ENCODE results near the gene TBC1D2B. TPM values are rescaled to one million over a fixed set of nuclear protein-coding genes. Genes with fewer than 3 reads are reported as not detected.

The TBC1D2B gene
- total and polyA plus RNA-seq, 2 donors (not counting 3 experiments of a cell fraction or from before 2014, with no cell fraction given), result 30.8 to 46.1 TPM

GRCh38 chr15:77983708-77984445, 93.6 kb downstream of the TBC1D2B start:
- H3K9ac ChIP-seq (replicated peaks; ENCODE audit: extremely low read depth, insufficient read depth, low read length), result no peak overlapping the region
- TF ChIP-seq GATA2 (IDR thresholded peaks at IDR 0.05; ENCODE audit: insufficient read depth, insufficient read length, low read depth, low read length), result no peak
- no peak for TF ChIP-seq JUN (IDR thresholded peaks at IDR 0.05; ENCODE audit: borderline replicate concordance, insufficient read depth, insufficient read length, low read depth)
- TF ChIP-seq MAX (IDR thresholded peaks at IDR 0.05; ENCODE audit: insufficient read depth, insufficient read length), result no peak
- TF ChIP-seq EZH2 (IDR thresholded peaks at IDR 0.05; ENCODE audit: borderline replicate concordance, low read depth, low read length, severe bottlenecking), result no peak
- TF ChIP-seq POLR2AphosphoS5 (IDR thresholded peaks at IDR 0.05; ENCODE audit: insufficient read depth, low read depth, low read length), result no peak
- no peak for TF ChIP-seq FOS (IDR thresholded peaks at IDR 0.05; ENCODE audit: borderline replicate concordance, insufficient read depth, low read length)
- no peak for TF ChIP-seq MYC (IDR thresholded peaks at IDR 0.05; ENCODE audit: low read depth, low read length)
- TF ChIP-seq CTCF (IDR thresholded peaks at IDR 0.05; ENCODE audit: extremely low read depth in 1 of 2, insufficient read depth in 1 of 2, low read depth in 1 of 2, low read length in 2 of 2), result no peak
- TF ChIP-seq POLR2A (IDR thresholded peaks at IDR 0.05; ENCODE audit: low read depth, low read length), result no peak
- FAIRE-seq (no peak), DNase-seq (ENCODE audit: low read depth, low spot score) (no peak)
- intact Hi-C loops (cut with micrococcal nuclease) (no loop called here), dilution Hi-C loops (cut with MboI; ENCODE audit: extremely low pct_ligation_motif_present, low sequenced_read_pairs) (no loop called here)
- CTCF ChIA-PET, result interaction anchor here (0.7 to 3.1 kb wide), 2 partner anchors 10 to 124 kb away, joined by 3 to 11 read pairs; no protein-coding TSS in a partner anchor
- no peaks in the 10 kb centered on the region for H4K20me1 ChIP-seq (replicated peaks; ENCODE audit: control insufficient read depth, extremely low read depth, insufficient read depth, low read length)
- H3K27ac ChIP-seq (ENCODE audit: insufficient read depth, low read depth, low read length), result no peak overlapping the region
- H2AFZ ChIP-seq (ENCODE audit: low read depth, low read length), result no peak overlapping the region
- H3K27me3 ChIP-seq (ENCODE audit: control insufficient read depth in 2 of 2, insufficient read depth in 2 of 2, low read length in 2 of 2), result peaks cover 0 to 1% of the 10 kb centered on the region in 2 experiments
- no peaks in the 10 kb centered on the region for H3K9me3 ChIP-seq (replicated peaks; ENCODE audit: control insufficient read depth, insufficient read depth, low read length)
- H3K4me2 ChIP-seq (ENCODE audit: insufficient read depth, low read length), result no peak overlapping the region
- BruUV-seq (replicated peaks), result no TSS peak
- POLR2A ChIA-PET, result no interaction called here
- no peak overlapping the region for H3K4me3 ChIP-seq (replicated peaks in 1 of 3; ENCODE audit: insufficient read depth in 1 of 3, low read depth in 1 of 3, low read length in 3 of 3)
- no peaks in the 10 kb centered on the region for H3K4me1 ChIP-seq (ENCODE audit: control insufficient read depth, extremely low read depth, insufficient read depth, low read length)
- H3K36me3 ChIP-seq (ENCODE audit: control insufficient read depth in 2 of 2, extremely low read depth in 1 of 2, insufficient read depth in 2 of 2, low read length in 2 of 2), result no peaks in the 10 kb centered on the region
- no peaks in the 10 kb centered on the region for H3K79me2 ChIP-seq (ENCODE audit: control insufficient read depth, insufficient read depth, low read length)
- no peaks in the 10 kb centered on the region for H3K9me1 ChIP-seq (replicated peaks; ENCODE audit: control insufficient read depth, extremely low read depth, insufficient read depth, low read length)

All from endothelial cell of umbilical vein (primary cell).